Measurements from ENCODE around the gene AUP1.

GRCh38 chr2:74551530-74551929, 22.0 kb upstream of the AUP1 start:
- TF ChIP-seq CTCF (IDR thresholded peaks at IDR 0.05) (no peak), EP300 (IDR thresholded peaks at IDR 0.05) (no peak), POLR2A (IDR thresholded peaks at IDR 0.05) (no peak)
